ENCODE data around the gene IFIT3.

GRCh38 chr10:89389254-89389653, 61.5 kb downstream of the IFIT3 start:
- TF ChIP-seq SALL2 (tag by site-specific recombination; IDR thresholded peaks at IDR 0.05; ENCODE audit: borderline replicate concordance) (no peak), KLF10 (tag by site-specific recombination; IDR thresholded peaks at IDR 0.05) (no peak), ZNF561 (tag by site-specific recombination; IDR thresholded peaks at IDR 0.05; ENCODE audit: borderline replicate concordance) (no peak)
